ENCODE results near the gene EDA.

Gene EDA

DNA sequence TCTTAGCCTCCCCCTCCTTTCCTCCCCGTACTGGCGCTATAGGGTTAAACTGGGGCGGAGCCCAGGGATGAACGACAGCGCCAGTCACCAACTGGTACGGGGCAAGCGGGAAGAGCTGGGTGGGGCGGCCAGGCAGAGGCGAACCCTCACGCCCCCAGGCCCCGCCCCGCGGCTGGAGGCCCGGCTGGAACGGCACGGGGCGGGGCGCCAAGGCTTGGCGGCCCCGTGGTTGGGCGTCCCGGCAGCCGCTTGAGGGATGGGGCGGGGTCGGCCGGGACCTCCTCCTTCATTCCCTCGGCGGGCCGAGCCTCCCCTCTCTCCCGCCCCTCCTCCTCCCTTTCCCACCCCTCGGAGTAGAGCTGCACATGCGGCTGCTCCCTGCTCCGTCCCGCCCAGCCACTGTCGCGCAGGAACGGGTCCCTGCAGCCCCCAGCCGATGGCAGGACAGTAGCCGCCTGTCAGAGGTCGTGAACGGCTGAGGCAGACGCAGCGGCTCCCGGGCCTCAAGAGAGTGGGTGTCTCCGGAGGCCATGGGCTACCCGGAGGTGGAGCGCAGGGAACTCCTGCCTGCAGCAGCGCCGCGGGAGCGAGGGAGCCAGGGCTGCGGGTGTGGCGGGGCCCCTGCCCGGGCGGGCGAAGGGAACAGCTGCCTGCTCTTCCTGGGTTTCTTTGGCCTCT lies at the start of gene EDA:
Gene EDA (plus strand): TSS at position 335 of the 678 bp plus-strand sequence.
- FAIRE-seq (no peak), DNase-seq (ENCODE audit: insufficient read length, low spot score) (peak; percentile 57)
- no peak for TF ChIP-seq POLR2A (IDR thresholded peaks at IDR 0.05; ENCODE audit: low read depth, low read length)

- FAIRE-seq = no peak
- no peak for DNase-seq (ENCODE audit: insufficient read length, low spot score)
- TF ChIP-seq POLR2A (IDR thresholded peaks at IDR 0.05; ENCODE audit: low read depth, low read length) = no peak
These were observed 47.1 kb upstream of the EDA start for GRCh38 chrX:69568828-69569227.

DNA sequence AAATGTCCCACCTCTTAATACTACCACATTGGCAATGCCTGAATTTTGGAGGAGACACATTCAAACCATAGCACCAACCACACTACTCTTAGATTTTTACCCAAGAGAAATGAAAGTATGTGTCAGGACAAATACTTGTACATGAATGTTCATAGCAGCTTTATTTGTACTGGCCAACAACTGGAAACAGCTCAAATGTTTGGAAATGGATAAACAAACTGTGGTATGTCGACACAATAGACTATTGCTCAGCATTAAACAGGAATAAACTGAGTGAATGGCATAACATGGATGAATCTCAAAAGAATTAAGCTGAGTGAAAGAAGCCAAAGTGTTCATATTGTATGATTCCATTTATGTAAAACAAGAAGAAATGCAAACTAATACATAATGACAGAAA lies 18.5 kb upstream of the EDA start:
- TF ChIP-seq POLR2A (IDR thresholded peaks at IDR 0.05; ENCODE audit: low read depth, low read length) = no peak
- no peak for DNase-seq (ENCODE audit: insufficient read length, low spot score)
- FAIRE-seq = no peak

GRCh38 chrX:69600182-69600581 lies 15.7 kb upstream of the EDA start:
- FAIRE-seq = no peak
- no peak for DNase-seq (ENCODE audit: insufficient read length, low spot score)
- TF ChIP-seq POLR2A (IDR thresholded peaks at IDR 0.05; ENCODE audit: low read depth, low read length) = no peak

DNA sequence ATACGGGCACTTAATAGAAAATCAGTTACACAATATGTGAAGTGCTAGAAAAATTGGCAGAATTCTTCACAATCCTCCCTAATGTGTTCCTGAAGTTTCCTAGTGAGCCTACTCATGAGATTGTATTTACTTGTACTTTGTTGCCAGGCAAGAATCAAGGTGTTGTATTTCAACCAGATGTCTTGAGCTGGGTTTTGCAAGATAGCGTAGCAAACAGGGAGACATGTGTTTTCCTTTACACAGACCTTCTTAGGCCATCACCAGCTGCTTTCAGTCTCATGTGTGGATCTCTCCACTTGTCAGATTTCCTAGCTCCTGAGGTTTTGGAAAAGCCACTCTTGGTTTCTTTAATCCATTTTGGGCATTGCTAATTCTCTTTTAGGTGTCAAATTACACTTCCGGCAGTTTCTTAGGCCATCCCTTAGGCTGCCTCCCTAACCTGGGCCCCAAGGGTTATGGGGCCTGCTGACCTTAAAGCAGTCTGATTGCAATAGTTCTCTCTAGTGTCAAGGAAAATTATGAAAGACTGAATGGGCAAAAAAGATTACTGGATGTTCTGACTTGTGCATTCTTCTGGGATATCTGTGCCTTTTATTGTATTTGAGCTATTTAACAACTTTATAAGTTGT lies 12.2 kb upstream of the EDA start:
- no peak for FAIRE-seq
- DNase-seq (ENCODE audit: insufficient read length, low spot score) = no peak
- no peak for TF ChIP-seq POLR2A (IDR thresholded peaks at IDR 0.05; ENCODE audit: low read depth, low read length)

DNA sequence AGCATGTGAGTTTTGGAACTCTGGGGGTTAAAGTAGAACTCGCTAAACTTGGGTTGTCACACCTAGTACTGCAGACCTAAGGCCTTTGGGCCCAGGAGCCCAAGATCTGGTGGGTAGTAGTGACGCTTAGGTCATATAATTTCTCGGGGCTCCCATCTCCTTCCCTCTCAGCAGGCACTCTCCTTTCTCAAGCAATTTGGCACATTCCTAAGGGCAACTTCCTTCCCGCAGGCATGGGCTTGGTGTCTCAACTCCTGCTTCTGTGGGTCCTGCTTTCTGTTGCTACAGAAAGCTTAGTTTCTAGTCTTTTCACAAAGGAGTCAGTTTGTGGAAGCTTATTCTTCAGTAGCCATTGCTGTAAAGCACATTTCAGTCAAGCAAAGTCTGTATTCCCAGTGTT lies 10.4 kb upstream of the EDA start:
- FAIRE-seq (no peak), DNase-seq (ENCODE audit: insufficient read length, low spot score) (no peak)
- TF ChIP-seq POLR2A (IDR thresholded peaks at IDR 0.05; ENCODE audit: low read depth, low read length) = no peak

DNA sequence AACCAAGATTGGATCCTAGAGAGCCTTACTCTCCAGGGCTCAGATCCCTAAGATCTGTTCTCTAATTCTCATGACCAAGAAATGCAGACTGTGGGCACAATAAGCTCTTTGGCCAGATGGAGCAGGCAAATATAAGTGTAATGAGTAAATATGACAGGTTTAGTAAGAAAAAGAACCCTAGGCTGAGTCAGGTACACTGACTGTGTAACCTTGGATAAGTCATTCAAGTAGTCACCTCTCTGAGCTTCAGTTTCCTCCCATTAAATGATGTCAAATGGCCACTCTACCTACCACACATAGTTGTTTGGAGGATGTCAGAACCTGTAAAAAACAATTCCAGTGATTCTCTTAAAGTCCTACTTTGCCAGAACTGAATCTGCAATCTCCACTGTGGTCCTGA lies 8.3 kb upstream of the EDA start:
- FAIRE-seq = no peak
- no peak for TF ChIP-seq POLR2A (IDR thresholded peaks at IDR 0.05; ENCODE audit: low read depth, low read length)
- DNase-seq (ENCODE audit: insufficient read length, low spot score) = no peak

DNA sequence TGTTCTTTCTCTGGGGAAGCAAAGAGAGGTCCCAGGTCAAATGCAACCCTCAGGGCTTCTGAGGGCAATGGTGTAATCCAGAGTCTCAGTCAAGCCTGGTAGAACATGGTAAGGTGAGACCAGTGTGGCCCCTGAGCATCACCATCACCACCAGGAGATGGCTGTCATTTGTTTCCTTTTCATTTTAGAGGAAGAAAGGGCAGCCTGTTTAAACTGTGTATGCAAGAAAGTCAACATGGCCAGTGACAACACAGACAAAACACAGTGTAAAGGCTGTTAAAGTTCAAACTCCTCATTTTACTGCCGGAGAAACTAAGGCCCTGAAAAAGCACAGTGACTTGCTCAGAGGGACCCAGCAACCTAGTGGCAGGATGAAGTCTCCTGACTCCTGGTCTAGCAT lies 2.0 kb upstream of the EDA start:
- no peak for DNase-seq (ENCODE audit: insufficient read length, low spot score)

DNA sequence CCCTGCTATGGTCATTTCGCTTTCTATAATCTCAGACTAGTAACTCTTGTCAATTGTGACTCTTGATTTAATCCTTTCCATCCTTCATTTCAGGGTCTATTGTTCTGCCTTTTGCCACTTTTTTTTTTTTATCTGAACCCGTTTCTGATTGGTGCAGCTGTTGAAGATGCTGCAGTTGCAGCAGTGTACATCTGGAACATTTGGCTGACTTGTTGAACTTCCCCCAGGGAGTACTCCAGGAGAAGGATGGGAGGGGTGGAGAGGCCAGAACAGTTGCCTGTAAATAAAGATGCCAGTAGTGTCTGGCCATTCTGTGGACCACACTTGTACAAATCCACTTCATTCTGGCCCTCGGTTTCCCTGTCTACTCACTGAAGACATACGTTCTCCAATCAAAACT lies 1.0 kb upstream of the EDA start:
- DNase-seq (ENCODE audit: insufficient read length, low spot score) = no peak
- no peak for FAIRE-seq
- no peak for TF ChIP-seq POLR2A (IDR thresholded peaks at IDR 0.05; ENCODE audit: low read depth, low read length)

More for the DNA sequence above, 2.0 kb upstream of the EDA start:
- TF ChIP-seq POLR2A (IDR thresholded peaks at IDR 0.05; ENCODE audit: low read depth, low read length) = no peak
- no peak for FAIRE-seq

DNA sequence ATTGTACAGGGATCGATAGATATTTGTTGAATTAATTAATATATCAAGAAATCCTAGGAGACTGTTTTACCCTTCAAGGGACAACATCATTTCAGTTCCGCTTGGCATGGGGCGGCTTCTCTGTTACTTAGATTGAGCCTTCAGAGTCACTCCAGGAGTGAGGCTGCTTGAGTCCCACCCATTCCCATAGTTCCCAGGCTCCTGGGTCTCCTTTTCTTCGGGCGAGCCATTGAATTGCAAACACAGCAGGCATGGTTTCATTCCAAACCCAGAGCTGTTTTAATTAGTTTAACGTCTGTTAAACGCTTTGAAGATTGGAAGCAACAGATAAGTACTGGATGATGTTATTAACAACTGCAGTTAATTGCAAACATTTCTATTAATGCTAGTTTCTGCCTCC lies 571 bp upstream of the EDA start:
- no peak for FAIRE-seq
- no peak for TF ChIP-seq POLR2A (IDR thresholded peaks at IDR 0.05; ENCODE audit: low read depth, low read length)
- no peak for DNase-seq (ENCODE audit: insufficient read length, low spot score)

- DNase-seq (ENCODE audit: insufficient read length, low spot score) = no peak
- no peak for FAIRE-seq
These were observed 717 bp downstream of the EDA start for GRCh38 chrX:69616457-69617203.

DNA sequence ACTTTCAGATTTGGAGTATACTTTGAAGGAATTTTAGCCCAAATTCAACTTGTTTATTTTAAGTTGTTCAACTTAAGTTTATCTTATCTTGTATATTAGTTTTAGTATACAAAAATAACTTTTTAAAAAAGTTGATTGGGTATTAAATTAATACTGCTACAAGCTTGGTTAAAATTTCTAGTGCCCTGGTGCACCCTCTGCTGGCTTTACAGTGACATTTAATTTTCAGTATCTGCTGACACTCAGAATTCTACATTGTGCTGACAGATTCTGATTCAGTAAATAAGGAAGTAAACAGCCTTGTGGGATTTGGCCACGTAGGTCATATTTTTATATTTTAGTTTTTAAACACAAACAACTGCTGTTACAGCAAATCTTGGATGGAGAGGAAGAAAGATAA lies 2.9 kb downstream of the EDA start:
- FAIRE-seq (no peak), DNase-seq (ENCODE audit: insufficient read length, low spot score) (no peak)
- TF ChIP-seq POLR2A (IDR thresholded peaks at IDR 0.05; ENCODE audit: low read depth, low read length) = no peak

More at GRCh38 chrX:69616457-69617203, 717 bp downstream of the EDA start:
- no peak for TF ChIP-seq POLR2A (IDR thresholded peaks at IDR 0.05; ENCODE audit: low read depth, low read length)

- no peak for TF ChIP-seq POLR2A (IDR thresholded peaks at IDR 0.05; ENCODE audit: low read depth, low read length)
- FAIRE-seq = no peak
These were observed 10.2 kb downstream of the EDA start for GRCh38 chrX:69626129-69626528.

GRCh38 chrX:69627744-69628143 lies 11.8 kb downstream of the EDA start:
- FAIRE-seq (no peak), DNase-seq (ENCODE audit: insufficient read length, low spot score) (no peak)
- no peak for TF ChIP-seq POLR2A (IDR thresholded peaks at IDR 0.05; ENCODE audit: low read depth, low read length)

More at GRCh38 chrX:69626129-69626528, 10.2 kb downstream of the EDA start:
- DNase-seq (ENCODE audit: insufficient read length, low spot score) = no peak

DNA sequence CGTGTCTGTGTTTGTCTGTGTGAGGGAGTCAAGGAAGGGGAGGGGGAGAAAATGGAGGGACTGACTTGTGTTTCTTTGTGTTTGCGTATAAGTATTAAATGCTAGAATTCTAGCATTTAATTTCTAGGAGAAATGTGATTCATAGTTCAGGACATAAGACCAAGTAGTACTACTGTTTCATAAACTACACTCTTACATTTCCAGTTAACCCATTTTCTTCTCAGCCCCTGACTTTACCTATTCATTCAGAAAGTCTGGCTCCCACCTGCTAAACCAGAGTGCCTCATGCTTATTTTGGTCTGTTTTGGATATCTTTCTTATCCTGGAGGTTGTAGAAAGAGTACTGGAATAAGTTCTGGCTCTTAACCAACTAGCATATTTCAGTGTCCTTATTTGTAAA lies 14.2 kb downstream of the EDA start:
- FAIRE-seq (no peak), DNase-seq (ENCODE audit: insufficient read length, low spot score) (no peak)
- no peak for TF ChIP-seq POLR2A (IDR thresholded peaks at IDR 0.05; ENCODE audit: low read depth, low read length)

Data from H54 (cell line).